Fibroblast of lung (primary cell): ENCODE data around the gene ZNF512.

Experiments
- EZH2 ChIP-seq: IDR thresholded peaks from 2 replicates; pipeline ENCODE4 v1.5.1; 2012; ENCODE audit warnings: low read length, control low read depth, mild to moderate bottlenecking; ENCODE audit errors: missing control alignments
- TF ChIP-seq, protein P1 (sequence below), 2 donors: IDR thresholded peaks in 1 of 2; conservative IDR thresholded peaks in 1 of 2; 1 replicate in 1 of 2; 2 replicates in 1 of 2; pipeline ENCODE4 v1.5.1; 2011 to 2012; ENCODE audit warnings: low read length in 2 of 2, control low read depth in 1 of 2, inconsistent platforms in 1 of 2, low read depth in 1 of 2, mild to moderate bottlenecking in 1 of 2

DNA sequence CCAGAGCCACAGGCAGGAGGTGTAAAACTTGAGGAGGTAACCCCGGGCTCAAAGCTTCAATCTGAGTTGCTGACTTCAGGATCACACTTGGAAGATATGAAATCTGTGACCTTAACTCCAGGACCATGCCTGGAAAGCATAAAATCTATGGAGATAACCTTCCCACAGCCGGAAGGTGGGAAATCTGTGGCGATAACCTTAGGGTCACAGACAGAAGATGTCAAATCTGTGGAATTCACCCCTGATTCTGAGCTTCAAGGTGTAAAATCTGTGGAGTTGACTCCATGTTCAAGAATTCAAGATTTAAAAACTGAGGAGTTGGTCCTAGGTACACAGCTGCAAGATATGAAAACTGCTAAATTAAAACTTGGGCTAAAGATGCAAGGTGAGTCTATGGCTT lies 11.6 kb upstream of the ZNF512 start:
- TF ChIP-seq, protein P1, sequence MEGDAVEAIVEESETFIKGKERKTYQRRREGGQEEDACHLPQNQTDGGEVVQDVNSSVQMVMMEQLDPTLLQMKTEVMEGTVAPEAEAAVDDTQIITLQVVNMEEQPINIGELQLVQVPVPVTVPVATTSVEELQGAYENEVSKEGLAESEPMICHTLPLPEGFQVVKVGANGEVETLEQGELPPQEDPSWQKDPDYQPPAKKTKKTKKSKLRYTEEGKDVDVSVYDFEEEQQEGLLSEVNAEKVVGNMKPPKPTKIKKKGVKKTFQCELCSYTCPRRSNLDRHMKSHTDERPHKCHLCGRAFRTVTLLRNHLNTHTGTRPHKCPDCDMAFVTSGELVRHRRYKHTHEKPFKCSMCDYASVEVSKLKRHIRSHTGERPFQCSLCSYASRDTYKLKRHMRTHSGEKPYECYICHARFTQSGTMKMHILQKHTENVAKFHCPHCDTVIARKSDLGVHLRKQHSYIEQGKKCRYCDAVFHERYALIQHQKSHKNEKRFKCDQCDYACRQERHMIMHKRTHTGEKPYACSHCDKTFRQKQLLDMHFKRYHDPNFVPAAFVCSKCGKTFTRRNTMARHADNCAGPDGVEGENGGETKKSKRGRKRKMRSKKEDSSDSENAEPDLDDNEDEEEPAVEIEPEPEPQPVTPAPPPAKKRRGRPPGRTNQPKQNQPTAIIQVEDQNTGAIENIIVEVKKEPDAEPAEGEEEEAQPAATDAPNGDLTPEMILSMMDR (conservative IDR thresholded peaks at IDR 0.05 in 1 of 2, IDR thresholded peaks at IDR 0.05 in 1 of 2; ENCODE audit: low read depth in 1 of 2, low read length in 2 of 2) = no peak
- TF ChIP-seq EZH2 = no peak
